SK-N-SH (cell line): Measurements from ENCODE around the gene RNF180. TPM values are rescaled to one million over a fixed set of nuclear protein-coding genes. Genes with fewer than 3 reads are reported as not detected.

Experiments
- CTCF ChIA-PET: fragments of 300-600, 350-600 bp; formaldehyde crosslinking; extraction: SDS; loops from one replicate; lab custom pipeline; 2021; lab: Yijun Ruan, JAX
- POLR2A ChIA-PET: fragments of 350-600 bp; sonication (Branson Sonifier 250); formaldehyde crosslinking; extraction: SDS; loops from one replicate; lab custom pipeline; 2020; ENCODE audit warnings: antibody characterized with exemption, inconsistent platforms; lab: Yijun Ruan, JAX
- DNase-seq: peaks from one replicate; pipeline ENCODE4 v3.0.0; 2012
- H2AFZ ChIP-seq: fragments of 200-600 bp; sonication (generic); 2 replicates; pipeline ENCODE4 v1.8.1; 2016; ENCODE audit warnings: antibody characterized with exemption, mild to moderate bottlenecking, low read depth
- H3F3A ChIP-seq: fragments of 200-600 bp; sonication (generic); replicated peaks from 2 replicates; pipeline ENCODE3; 2016; ENCODE audit warnings: antibody characterized with exemption, mild to moderate bottlenecking; ENCODE audit not compliant: insufficient read depth
- H3K27ac ChIP-seq, 2 experiments: fragments of 200-500 bp in 1 of 2; fragments of 200-600 bp in 1 of 2; sonication (Bioruptor generic) in 1 of 2; sonication (generic), shearing (Covaris generic) in 1 of 2; 2 replicates each; pipeline versions ENCODE4 v1.5.1 to v1.6.1; 2014 to 2016; ENCODE audit warnings: low read depth in 2 of 2, inconsistent platforms in 1 of 2, low read length in 1 of 2, mild to moderate bottlenecking in 1 of 2, mixed read lengths in 1 of 2
- H3K27me3 ChIP-seq: fragments of 200-600 bp; sonication (generic), shearing (Covaris generic); 2 replicates; pipeline ENCODE4 v1.6.1; 2016; ENCODE audit warnings: mixed run types; ENCODE audit not compliant: insufficient read depth
- H3K36me3 ChIP-seq, 2 experiments: fragments of 200-500 bp in 1 of 2; fragments of 200-600 bp in 1 of 2; sonication (Bioruptor generic) in 1 of 2; sonication (generic) in 1 of 2; replicated peaks in 1 of 2; 2 replicates each; pipeline versions ENCODE3 to v1.5.1; 2014 to 2016; ENCODE audit warnings: low read length in 1 of 2, mild to moderate bottlenecking in 1 of 2; ENCODE audit not compliant: insufficient read depth in 2 of 2, control insufficient read depth in 1 of 2
- H3K4me1 ChIP-seq, 2 experiments: fragments of 200-500 bp in 1 of 2; fragments of 200-600 bp in 1 of 2; sonication (Bioruptor generic) in 1 of 2; sonication (generic), shearing (Covaris generic) in 1 of 2; 2 replicates each; pipeline versions ENCODE4 v1.5.1 to v1.6.1; 2014 to 2016; ENCODE audit warnings: low read depth in 1 of 2, low read length in 1 of 2, mixed run types in 1 of 2; ENCODE audit not compliant: insufficient read depth in 2 of 2, control insufficient read depth in 1 of 2
- H3K4me2 ChIP-seq: fragments of 200-600 bp; sonication (generic), shearing (Covaris generic); 2 replicates; pipeline ENCODE4 v1.6.1; 2017; ENCODE audit warnings: mixed run types
- H3K4me3 ChIP-seq, 2 experiments: fragments of 200-500 bp in 1 of 2; fragments of 200-600 bp in 1 of 2; sonication (Bioruptor generic) in 1 of 2; sonication (generic), shearing (Covaris generic) in 1 of 2; 2 replicates each; pipeline versions ENCODE4 v1.5.1 to v1.8.1; 2014 to 2016; ENCODE audit warnings: low read depth in 2 of 2, inconsistent platforms in 1 of 2, low read length in 1 of 2, mild to moderate bottlenecking in 1 of 2, mixed read lengths in 1 of 2, moderate library complexity in 1 of 2
- H3K79me2 ChIP-seq: fragments of 200-600 bp; sonication (generic); 2 replicates; pipeline ENCODE4 v1.8.1; 2017; ENCODE audit warnings: mild to moderate bottlenecking; ENCODE audit not compliant: insufficient read depth
- H3K9ac ChIP-seq: fragments of 200-600 bp; sonication (generic); 2 replicates; pipeline ENCODE4 v1.6.1; 2017; ENCODE audit warnings: mixed run types
- H3K9me2 ChIP-seq: fragments of 200-600 bp; sonication (generic); 2 replicates; pipeline ENCODE4 v1.6.1; 2017; ENCODE audit warnings: mixed run types
- H3K9me3 ChIP-seq: fragments of 200-600 bp; sonication (generic); 2 replicates; pipeline ENCODE4 v1.6.1; 2017; ENCODE audit warnings: mixed run types, mild to moderate bottlenecking, moderate library complexity
- H4K20me1 ChIP-seq: fragments of 200-600 bp; sonication (generic); 2 replicates; pipeline ENCODE4 v1.6.1; 2017; ENCODE audit warnings: mild to moderate bottlenecking, mixed run types; ENCODE audit not compliant: insufficient read depth
- CHD2 ChIP-seq: fragments of 150-350 bp; IDR thresholded peaks from 2 replicates; pipeline ENCODE4 v1.6.1; 2018; ENCODE audit warnings: low read length; ENCODE audit not compliant: partially characterized antibody
- FOSL2 ChIP-seq: IDR thresholded peaks from 2 replicates; pipeline ENCODE4 v1.4.0; 2012; ENCODE audit warnings: low read depth, mild to moderate bottlenecking, moderate library complexity, borderline replicate concordance
- FOXJ3 ChIP-seq: sonication (generic); formaldehyde crosslinking; IDR thresholded peaks from 2 replicates; pipeline ENCODE4 v1.5.1; 2020; ENCODE audit warnings: mild to moderate bottlenecking, missing genetic modification reagents
- JUND ChIP-seq: IDR thresholded peaks from 2 replicates; pipeline ENCODE4 v1.4.0; 2012
- MXI1 ChIP-seq: IDR thresholded peaks from 2 replicates; pipeline ENCODE4 v1.6.1; 2012; ENCODE audit warnings: mild to moderate bottlenecking, low read depth, low read length, improper control_type of control experiment
- PBX3 ChIP-seq: IDR thresholded peaks from 2 replicates; pipeline ENCODE4; 2012
- RAD21 ChIP-seq: IDR thresholded peaks from 2 replicates; pipeline ENCODE4 v1.6.1; 2012; ENCODE audit warnings: mild to moderate bottlenecking, low read length
- REST ChIP-seq: IDR thresholded peaks from 2 replicates; pipeline ENCODE4 v1.6.1; 2012; ENCODE audit warnings: mild to moderate bottlenecking, low read depth, low read length, moderate library complexity
- SIN3A ChIP-seq: IDR thresholded peaks from 2 replicates; pipeline ENCODE4 v1.6.1; 2012; ENCODE audit warnings: low read depth, mild to moderate bottlenecking, low read length, moderate library complexity, borderline replicate concordance
- SMC3 ChIP-seq: IDR thresholded peaks from 2 replicates; pipeline ENCODE4 v1.6.1; 2012; ENCODE audit warnings: low read depth, low read length, improper control_type of control experiment
- TAF1 ChIP-seq: IDR thresholded peaks from 2 replicates; pipeline ENCODE4 v1.6.1; 2012; ENCODE audit warnings: low read depth, mild to moderate bottlenecking, low read length, moderate library complexity, borderline replicate concordance
- TCF12 ChIP-seq: IDR thresholded peaks from 2 replicates; pipeline ENCODE4 v1.4.0; 2012
- TEAD4 ChIP-seq: IDR thresholded peaks from 2 replicates; pipeline ENCODE4 v1.4.0; 2012; ENCODE audit warnings: mild to moderate bottlenecking, borderline replicate concordance; ENCODE audit not compliant: insufficient read depth
- USF1 ChIP-seq: IDR thresholded peaks from 2 replicates; pipeline ENCODE4 v1.4.0; 2012; ENCODE audit warnings: low read depth, borderline replicate concordance
- WGBS: methylation state at CpG from one replicate; pipeline ENCODE4 v1.1.6; 2017; ENCODE audit warnings: low lambda C conversion rate; 5-methylcytosine and 5-hydroxymethylcytosine counted together
- polyA plus RNA-seq, 3 experiments: library from polyadenylated mRNA; depleted of rRNA; stranded (reverse); fragments of >200 nt; gene quantifications; 2 replicates each; pipeline ENCODE4 v1.2.3, GENCODE V29; 2012
- TF ChIP-seq, protein P1 (sequence below): IDR thresholded peaks from 2 replicates; pipeline ENCODE4 v1.4.0; 2012; ENCODE audit warnings: low read depth

The RNF180 gene
- polyA plus RNA-seq, 1 of the 3 experiments (the other 2 are of a cell fraction), result 0.02 TPM

- POLR2A ChIA-PET, result no interaction called here
- WGBS, result 0% methylated on average over 1 of the region's 1 CpG
Measured at GRCh38 chr5:64344501-64344900, 178.9 kb downstream of the RNF180 start.

More at GRCh38 chr5:64344501-64344900, 178.9 kb downstream of the RNF180 start:
- CTCF ChIA-PET, result no interaction called here
- Histone ChIP-seq H3K9me2 (no peaks in the 10 kb centered on the region), H3K9me3 (no peaks in the 10 kb centered on the region), H3K4me3 (no peak overlapping the region), H3K27me3 (no peaks in the 10 kb centered on the region), H3K27ac (no peak overlapping the region), H3K4me2 (no peak overlapping the region), H3K9ac (no peak overlapping the region), H3F3A (no peaks in the 10 kb centered on the region), H3K36me3 (no peaks in the 10 kb centered on the region), H3K79me2 (no peaks in the 10 kb centered on the region), H3K4me1 (no peaks in the 10 kb centered on the region), H4K20me1 (no peaks in the 10 kb centered on the region), H2AFZ (no peak overlapping the region)
- DNase-seq, result no peak
- TF ChIP-seq FOSL2, result no peak
- TF ChIP-seq TEAD4, result no peak
- TF ChIP-seq JUND, result no peak
- TF ChIP-seq SMC3, result no peak
- TF ChIP-seq PBX3, result no peak
- no peak for TF ChIP-seq RAD21
- TF ChIP-seq REST, result no peak
- no peak for TF ChIP-seq TCF12
- no peak for TF ChIP-seq MXI1
- TF ChIP-seq FOXJ3 (CRISPR knock-in tag), result no peak
- TF ChIP-seq, protein P1, sequence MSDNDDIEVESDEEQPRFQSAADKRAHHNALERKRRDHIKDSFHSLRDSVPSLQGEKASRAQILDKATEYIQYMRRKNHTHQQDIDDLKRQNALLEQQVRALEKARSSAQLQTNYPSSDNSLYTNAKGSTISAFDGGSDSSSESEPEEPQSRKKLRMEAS, result no peak
- TF ChIP-seq USF1, result no peak
- no peak for TF ChIP-seq CHD2
- no peak for TF ChIP-seq SIN3A
- TF ChIP-seq TAF1, result no peak
